Activated CD4-positive, CD25-positive, alpha-beta regulatory T cell (primary cell): Measurements from ENCODE around the gene DENND4C.
"Not testable (repeated sequence)": the region's sequence is repeated elsewhere in the genome, so short reads cannot be mapped to it uniquely, and the experiment has no call there.

ENCODE experiments used
- DNase-seq, 4 experiments: peaks; one replicate each; lab custom pipeline; 2025; lab: John Stamatoyannopoulos, UW

Gene DENND4C

DNA sequence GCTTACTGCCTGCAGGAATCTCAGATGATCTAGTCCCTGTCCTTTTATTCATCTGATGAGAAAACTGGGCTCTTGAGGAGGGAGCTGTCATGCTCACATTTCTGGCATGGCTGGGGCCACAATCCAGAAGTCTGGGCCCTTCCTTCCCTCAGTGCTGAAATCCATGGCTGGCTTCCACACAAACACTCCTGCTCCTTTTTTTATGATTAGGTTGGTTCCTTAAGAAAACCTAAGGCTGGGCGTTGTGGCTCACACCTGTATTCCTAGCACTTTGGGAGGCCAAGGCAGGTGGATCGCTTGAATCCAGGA, 179.7 kb downstream of the DENND4C start:
- DNase-seq, result no peak

DNA sequence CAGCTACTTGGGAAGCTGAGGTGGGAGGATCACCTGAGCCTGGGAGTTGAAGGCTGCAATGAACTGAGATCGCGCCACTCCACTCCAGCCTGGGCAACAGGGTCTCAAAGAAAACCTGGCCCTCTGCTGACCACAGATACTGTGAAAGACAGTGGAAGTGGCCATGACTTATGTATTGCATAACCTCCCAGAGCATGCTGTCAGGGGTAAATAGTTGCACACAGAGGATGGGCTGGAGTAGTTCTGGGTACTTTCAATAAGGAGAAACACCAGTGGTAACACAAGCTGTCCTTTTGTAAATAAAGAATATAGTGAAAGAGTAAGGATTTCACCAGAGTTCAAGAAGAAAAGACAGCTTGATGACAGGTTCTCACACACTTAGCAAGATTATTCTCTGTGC, 180.1 kb downstream of the DENND4C start:
- no peak for DNase-seq

DNA sequence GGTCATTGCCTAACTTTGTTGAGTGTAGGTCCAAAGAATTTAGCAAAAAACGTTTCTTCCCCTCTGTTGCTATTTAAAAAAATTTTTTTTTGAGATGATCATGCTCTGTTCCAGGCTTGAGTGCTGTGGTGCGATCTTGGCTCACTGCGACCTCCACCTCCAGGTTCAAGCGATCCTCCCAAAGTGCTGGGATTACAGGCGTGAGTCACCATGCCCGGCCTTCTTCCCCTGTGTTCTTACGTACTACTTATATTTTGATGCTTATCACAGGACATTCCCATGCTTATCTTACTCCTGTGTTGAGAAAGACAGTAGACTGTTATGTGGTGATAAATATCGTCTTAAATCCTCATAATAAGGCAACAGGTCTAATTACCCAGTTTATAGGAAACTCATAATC, 180.8 kb downstream of the DENND4C start:
- DNase-seq, result no peak

DNA sequence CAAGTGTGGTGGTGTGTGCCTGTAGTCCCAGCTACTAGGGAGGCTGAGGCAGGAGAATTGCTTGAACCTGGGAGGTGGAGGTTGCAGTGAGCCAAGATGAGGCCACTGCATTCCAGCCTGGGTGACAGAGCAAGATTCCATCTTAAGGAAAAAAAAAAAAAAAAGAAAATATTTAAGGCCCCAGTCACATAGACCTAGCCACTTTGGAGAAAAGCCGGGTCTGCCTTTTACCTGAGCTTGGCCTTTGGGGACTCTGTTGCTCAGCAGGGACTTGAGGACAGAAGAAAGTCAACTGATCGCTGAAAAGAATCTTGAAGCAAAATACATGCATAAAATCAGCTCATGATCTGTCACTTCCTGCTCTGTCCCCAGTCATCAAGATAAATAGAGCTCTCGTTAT, 183.0 kb downstream of the DENND4C start:
- DNase-seq, result not testable (repeated sequence)

DNA sequence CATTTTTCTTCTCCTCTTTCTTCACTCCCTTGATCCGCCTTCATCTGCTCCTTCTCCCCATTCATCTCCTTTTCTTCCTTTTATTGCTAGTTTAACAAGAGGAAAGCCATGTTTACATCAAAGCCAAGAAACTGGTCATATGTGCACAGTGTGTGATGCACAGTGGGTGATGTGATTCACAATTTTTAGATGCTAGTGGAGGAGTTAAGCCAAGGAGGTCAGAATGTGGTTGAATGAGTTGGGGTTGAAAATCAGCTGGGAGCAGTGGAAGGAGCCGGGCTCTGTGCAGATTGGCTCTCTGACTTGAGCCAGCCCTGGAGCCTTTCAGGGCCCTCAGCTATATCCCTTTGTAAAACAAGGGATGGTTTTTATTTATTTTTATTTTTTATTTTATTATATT, 185.7 kb downstream of the DENND4C start:
- DNase-seq, result no peak

DNA sequence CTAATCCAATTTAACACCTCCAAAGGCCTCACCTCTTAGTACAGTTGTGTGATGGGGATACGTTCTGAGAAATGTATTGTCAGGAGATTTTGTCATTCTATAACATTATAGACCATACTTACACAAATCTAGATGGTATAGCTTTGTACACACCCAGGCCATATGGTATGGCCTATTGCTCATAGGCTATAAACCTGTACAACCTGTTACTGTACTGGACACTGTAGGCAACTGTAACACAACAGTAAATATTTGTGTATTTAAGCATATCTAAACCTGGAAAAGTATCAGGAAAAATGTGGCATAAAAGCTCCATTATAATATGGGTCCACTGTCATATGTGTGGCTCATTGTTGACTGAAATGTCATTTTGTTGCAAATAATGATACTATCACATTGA, 190.4 kb downstream of the DENND4C start:
- no peak for DNase-seq
